ENCODE results near the gene MXD3.

MXD3 gene

DNA sequence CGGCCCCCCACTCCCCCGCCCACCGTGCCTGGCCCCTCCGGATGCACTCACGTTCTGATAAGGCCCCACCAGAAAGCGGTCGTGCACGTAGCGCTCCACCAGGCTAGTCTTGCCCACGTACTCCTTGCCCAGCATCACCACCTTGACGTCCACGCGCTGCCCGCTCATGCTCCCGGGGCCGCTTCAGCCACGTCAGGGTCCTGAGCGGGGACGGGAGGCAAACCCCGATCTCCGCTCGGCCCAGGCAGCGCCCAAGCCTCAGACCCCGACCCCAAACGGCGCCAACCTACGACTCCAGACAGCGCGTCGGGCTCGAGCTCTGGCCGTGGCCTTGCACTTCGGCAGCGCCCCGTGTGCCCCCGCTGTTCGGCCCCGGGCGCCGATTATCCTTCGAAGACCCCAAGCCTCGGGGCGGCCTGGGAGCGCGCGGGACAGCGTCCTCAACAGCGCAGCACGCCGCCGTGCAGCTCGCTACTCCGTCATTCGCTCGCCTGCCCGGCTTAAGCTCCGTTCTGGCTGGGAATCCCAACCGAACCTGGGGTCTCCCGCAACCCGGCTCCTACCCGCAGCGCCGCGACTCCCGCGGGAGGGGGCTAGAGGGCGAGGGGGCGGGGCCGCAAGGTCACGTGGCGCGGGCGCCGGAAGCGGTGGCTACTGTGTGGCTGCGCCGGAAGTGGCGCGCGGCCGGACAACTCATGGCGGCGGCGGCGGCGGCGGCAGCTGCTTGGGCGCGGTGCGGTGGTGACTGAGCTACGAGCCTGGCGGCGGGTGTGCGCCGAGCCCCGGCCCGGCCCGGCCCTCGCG is 8.4 kb downstream of the MXD3 start, which contains the start of the genes PRELID1 and RAB24:
Gene PRELID1 (plus strand): TSS at position 679 of the 804 bp plus-strand sequence. CDS start 187 bp downstream, outside the sequence.
Gene RAB24 (minus strand): TSS at position 599 of the 804 bp plus-strand sequence. CDS start 431 bp downstream, at position 168.
- peak; percentile 79 to 88 (median 85) for DNase-seq (ENCODE audit: low read depth in 3 of 3)

- DNase-seq (ENCODE audit: low read depth in 3 of 3): no peak
Observed at GRCh38 chr5:177302354-177303110, 9.2 kb downstream of the MXD3 start.

GRCh38 chr5:177301503-177302165 is 10.1 kb downstream of the MXD3 start:
- no peak for DNase-seq (ENCODE audit: low read depth in 3 of 3)

- no peak for DNase-seq (ENCODE audit: low read depth in 3 of 3)
Observed at GRCh38 chr5:177300951-177301350, 10.7 kb downstream of the MXD3 start.

- no peak for DNase-seq (ENCODE audit: low read depth in 3 of 3)
Observed at GRCh38 chr5:177300236-177300880, 11.3 kb downstream of the MXD3 start.

- DNase-seq (ENCODE audit: low read depth in 3 of 3): no peak
Observed at GRCh38 chr5:177299697-177300096, 12.0 kb downstream of the MXD3 start.

- DNase-seq (ENCODE audit: low read depth in 3 of 3): no peak
Observed at GRCh38 chr5:177297922-177298321, 13.8 kb downstream of the MXD3 start.

DNA sequence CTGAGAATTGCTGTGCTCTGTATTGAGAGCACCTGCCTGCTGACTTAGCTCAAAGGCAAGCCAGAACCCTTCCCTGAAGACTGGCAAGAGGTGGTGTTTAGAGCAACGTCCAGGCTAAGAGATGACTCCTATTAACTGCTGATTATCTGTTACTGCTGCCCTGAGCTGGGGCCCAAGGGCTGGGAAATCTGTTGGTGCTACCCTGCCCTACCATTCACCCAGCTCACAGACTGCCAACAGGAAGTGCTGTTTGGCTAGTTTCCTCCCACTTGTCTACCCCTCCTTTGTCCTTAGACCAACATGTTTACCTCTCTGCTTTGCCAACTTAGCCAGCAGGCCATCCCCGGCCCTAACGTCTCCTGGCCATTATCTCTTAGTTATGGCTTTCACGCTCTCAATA is 15.1 kb downstream of the MXD3 start:
- DNase-seq (ENCODE audit: low read depth in 3 of 3): no peak

GRCh38 chr5:177295924-177296323 is 15.8 kb downstream of the MXD3 start:
- DNase-seq (ENCODE audit: low read depth in 3 of 3): no peak

DNA sequence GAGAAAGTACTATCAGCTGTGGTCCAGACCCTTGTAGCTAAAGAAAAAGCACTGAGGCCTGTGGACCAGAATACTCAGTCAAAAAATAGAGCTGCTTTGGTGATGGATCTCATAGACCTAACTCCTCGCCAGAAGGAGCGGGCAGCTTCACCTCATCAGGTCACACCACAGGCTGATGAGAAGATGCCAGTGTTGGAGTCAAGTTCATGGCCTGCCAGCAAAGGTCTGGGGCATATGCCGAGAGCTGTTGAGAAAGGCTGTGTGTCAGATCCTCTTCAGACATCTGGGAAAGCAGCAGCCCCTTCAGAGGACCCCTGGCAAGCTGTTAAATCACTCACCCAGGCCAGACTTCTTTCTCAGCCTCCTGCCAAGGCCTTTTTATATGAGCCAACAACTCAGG is 17.1 kb downstream of the MXD3 start:
- DNase-seq (ENCODE audit: low read depth in 3 of 3): no peak

DNA sequence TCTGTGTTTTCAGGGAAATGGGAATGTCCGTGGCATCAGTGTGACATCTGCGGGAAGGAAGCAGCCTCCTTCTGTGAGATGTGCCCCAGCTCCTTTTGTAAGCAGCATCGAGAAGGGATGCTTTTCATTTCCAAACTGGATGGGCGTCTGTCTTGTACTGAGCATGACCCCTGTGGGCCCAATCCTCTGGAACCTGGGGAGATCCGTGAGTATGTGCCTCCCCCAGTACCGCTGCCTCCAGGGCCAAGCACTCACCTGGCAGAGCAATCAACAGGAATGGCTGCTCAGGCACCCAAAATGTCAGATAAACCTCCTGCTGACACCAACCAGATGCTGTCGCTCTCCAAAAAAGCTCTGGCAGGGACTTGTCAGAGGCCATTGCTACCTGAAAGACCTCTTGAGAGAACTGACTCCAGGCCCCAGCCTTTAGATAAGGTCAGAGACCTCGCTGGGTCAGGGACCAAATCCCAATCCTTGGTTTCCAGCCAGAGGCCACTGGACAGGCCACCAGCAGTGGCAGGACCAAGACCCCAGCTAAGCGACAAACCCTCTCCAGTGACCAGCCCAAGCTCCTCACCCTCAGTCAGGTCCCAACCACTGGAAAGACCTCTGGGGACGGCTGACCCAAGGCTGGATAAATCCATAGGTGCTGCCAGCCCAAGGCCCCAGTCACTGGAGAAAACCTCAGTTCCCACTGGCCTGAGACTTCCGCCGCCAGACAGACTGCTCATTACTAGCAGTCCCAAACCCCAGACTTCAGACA is 17.7 kb downstream of the MXD3 start:
- no peak for DNase-seq (ENCODE audit: low read depth in 3 of 3)

DNA sequence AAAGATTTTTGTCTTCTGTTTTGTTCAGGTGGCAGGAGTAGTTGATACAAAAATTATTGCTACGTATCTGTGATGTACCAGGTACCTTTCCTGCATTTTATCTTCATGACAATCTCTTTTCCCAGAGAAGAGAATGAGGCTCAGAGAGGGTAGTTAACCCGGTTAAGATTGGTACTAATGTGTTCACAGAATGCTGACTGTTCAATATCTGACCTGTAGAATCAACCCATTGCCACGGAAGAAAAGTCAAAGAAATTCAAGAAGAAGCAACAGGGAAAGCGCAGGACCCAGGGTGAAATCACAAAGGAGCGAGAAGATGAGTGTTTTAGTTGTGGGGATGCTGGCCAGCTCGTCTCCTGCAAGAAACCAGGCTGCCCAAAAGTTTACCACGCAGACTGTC is 20.0 kb downstream of the MXD3 start:
- no peak for DNase-seq (ENCODE audit: low read depth in 3 of 3)

- no peak for DNase-seq (ENCODE audit: low read depth in 3 of 3)
Observed at GRCh38 chr5:177290816-177291596, 20.7 kb downstream of the MXD3 start.

- DNase-seq (ENCODE audit: low read depth in 3 of 3): no peak
Observed at GRCh38 chr5:177288191-177288590, 23.5 kb downstream of the MXD3 start.

DNA sequence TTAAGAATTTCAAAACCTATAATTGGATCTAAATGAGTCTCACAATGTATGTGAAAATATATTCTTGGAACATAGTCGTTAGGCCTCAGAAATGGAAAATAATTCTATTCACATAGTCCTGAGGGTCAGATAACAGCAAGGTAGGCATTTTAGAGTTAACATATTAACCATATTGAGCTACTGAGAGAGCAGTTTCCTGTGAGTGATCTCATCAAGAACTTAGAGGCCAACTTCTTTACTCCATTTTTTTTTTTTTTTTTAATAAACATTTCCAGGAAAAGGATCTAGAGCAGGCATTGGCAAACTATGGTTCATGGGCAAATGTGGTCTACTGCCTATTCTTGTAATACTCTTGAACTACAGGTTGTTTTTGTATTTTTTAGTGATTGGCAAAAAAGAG is 34.8 kb downstream of the MXD3 start:
- DNase-seq (ENCODE audit: low read depth in 3 of 3): no peak

GRCh38 chr5:177275883-177276282 is 35.8 kb downstream of the MXD3 start:
- DNase-seq (ENCODE audit: low read depth in 3 of 3): no peak

DNA sequence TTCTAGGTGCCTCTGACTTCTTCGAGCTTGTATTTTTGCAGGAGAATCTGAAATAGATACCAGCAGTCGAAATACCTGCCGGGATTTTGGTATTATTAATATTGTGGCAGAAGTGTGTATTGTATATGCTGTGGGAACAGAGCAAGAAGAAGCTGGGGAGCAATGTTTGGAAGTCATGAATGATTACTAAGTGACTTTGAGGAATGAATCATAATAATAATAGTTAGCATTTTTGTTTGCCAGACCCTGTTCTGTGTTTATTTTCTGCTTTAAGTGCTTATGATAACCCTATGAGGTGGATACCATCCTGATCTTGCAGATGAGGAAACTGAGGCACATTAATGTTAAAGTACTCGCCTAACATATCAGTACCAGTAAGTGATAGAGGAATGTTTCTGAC is 40.6 kb downstream of the MXD3 start:
- DNase-seq (ENCODE audit: low read depth in 3 of 3): no peak

- DNase-seq (ENCODE audit: low read depth in 3 of 3): no peak
Observed at GRCh38 chr5:177270653-177271052, 41.0 kb downstream of the MXD3 start.

DNA sequence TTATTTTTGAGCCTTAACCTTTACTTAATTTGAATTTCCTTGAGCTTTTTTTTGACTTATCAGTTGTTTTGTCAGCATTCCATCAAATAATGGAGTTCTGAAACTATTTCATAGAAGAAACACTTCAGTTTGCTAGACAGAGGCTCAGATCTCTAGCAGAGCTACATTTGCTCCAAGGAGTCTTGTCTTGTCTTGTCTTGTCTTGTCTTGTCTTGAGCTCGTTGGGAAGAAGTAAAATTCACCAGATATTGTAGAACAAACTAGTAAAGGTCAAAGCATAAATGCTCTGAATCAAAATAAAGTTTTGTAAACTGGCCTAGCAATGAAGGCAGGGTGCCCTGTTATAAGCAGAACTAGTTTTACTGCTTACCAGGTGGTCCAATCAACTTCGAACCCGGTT is 41.7 kb downstream of the MXD3 start:
- no peak for DNase-seq (ENCODE audit: low read depth in 3 of 3)

GRCh38 chr5:177269232-177269895 is 42.3 kb downstream of the MXD3 start:
- no peak for DNase-seq (ENCODE audit: low read depth in 3 of 3)

All from stimulated activated CD4-positive, alpha-beta T cell treated with anti-CD3 and anti-CD28 coated beads, TNF-alpha, amount 100 ng/mL, for 48 hours (primary cell).